IMR-90 (cell line): ENCODE results near the gene CTBP2. TPM values are rescaled to one million over a fixed set of nuclear protein-coding genes. Genes with fewer than 3 reads are reported as not detected.

Experiments
- ATAC-seq: fragments of 200-7000 bp; cut with Tn5 transposase; 2 replicates; pipeline ENCODE4 v1.9.1; 2020; ENCODE audit warnings: low read depth, mild to moderate bottlenecking, moderate library complexity
- BruUV-seq: library from RNA; stranded (reverse); fragments of 400-500 nt; replicated peaks from 2 replicates; lab custom pipeline; 2021; lab: Mats Ljungman, UMichigan
- CTCF ChIA-PET: fragments of 300-600 bp; formaldehyde crosslinking; extraction: SDS; loops from one replicate; lab custom pipeline; 2021; ENCODE audit warnings: antibody characterized with exemption; lab: Yijun Ruan, JAX
- POLR2A ChIA-PET: fragments of 300-600 bp; sonication (Branson Sonifier 250); formaldehyde crosslinking; loops from one replicate; lab custom pipeline; 2022; ENCODE audit warnings: antibody characterized with exemption; ENCODE audit not compliant: unreplicated experiment; lab: Charles Lee
- DNase-seq: peaks from one replicate; pipeline ENCODE4 v3.0.0; 2013
- H2AFZ ChIP-seq: replicated peaks from 2 replicates; pipeline ENCODE3; 2013; ENCODE audit warnings: low read length, mild to moderate bottlenecking; ENCODE audit not compliant: poor library complexity
- H2AK5ac ChIP-seq: 2 replicates; pipeline ENCODE4 v1.6.1; 2013; ENCODE audit warnings: low read depth, low read length, inconsistent platforms
- H2AK9ac ChIP-seq: replicated peaks from 2 replicates; pipeline ENCODE3; 2013; ENCODE audit warnings: mild to moderate bottlenecking, low read depth, low read length, moderate library complexity; ENCODE audit not compliant: poor library complexity
- H2BK120ac ChIP-seq: 2 replicates; pipeline ENCODE4 v1.6.1; 2013; ENCODE audit warnings: low read depth, low read length, inconsistent platforms
- H2BK15ac ChIP-seq: 3 replicates; pipeline ENCODE4 v1.6.1; 2013; ENCODE audit warnings: low read depth, low read length, inconsistent platforms
- H2BK20ac ChIP-seq: 2 replicates; pipeline ENCODE4 v1.6.1; 2013; ENCODE audit warnings: low read depth, mild to moderate bottlenecking, inconsistent platforms, low read length, moderate library complexity
- H2BK5ac ChIP-seq: 2 replicates; pipeline ENCODE4 v1.6.1; 2013; ENCODE audit warnings: mild to moderate bottlenecking, low read depth, low read length, inconsistent platforms; ENCODE audit not compliant: poor library complexity, severe bottlenecking
- H3K14ac ChIP-seq: replicated peaks from 2 replicates; pipeline ENCODE4 v1.6.1; 2013; ENCODE audit warnings: low read depth, low read length, inconsistent platforms
- H3K18ac ChIP-seq: 2 replicates; pipeline ENCODE4 v1.6.1; 2013; ENCODE audit warnings: low read depth, low read length, control low read depth
- H3K23ac ChIP-seq: 2 replicates; pipeline ENCODE4 v1.6.1; 2013; ENCODE audit warnings: low read depth, low read length, inconsistent platforms
- H3K27ac ChIP-seq: 2 replicates; pipeline ENCODE4 v1.5.1; 2013; ENCODE audit warnings: mild to moderate bottlenecking, control low read depth, low read length; ENCODE audit not compliant: insufficient read depth
- H3K27me3 ChIP-seq: 2 replicates; pipeline ENCODE4 v1.6.1; 2013; ENCODE audit warnings: low read length; ENCODE audit not compliant: control insufficient read depth, insufficient read depth
- H3K36me3 ChIP-seq: 2 replicates; pipeline ENCODE4 v1.6.1; 2013; ENCODE audit warnings: low read length, mixed read lengths; ENCODE audit not compliant: control insufficient read depth, insufficient read depth
- H3K4ac ChIP-seq: 2 replicates; pipeline ENCODE4 v1.6.1; 2013; ENCODE audit warnings: low read depth, low read length, inconsistent platforms
- H3K4me1 ChIP-seq: 2 replicates; pipeline ENCODE4 v1.6.1; 2013; ENCODE audit warnings: low read length, mixed read lengths; ENCODE audit not compliant: control insufficient read depth, insufficient read depth
- H3K4me2 ChIP-seq: 2 replicates; pipeline ENCODE4 v1.6.1; 2013; ENCODE audit warnings: low read depth, mild to moderate bottlenecking, control low read depth, low read length, moderate library complexity
- H3K4me3 ChIP-seq: 2 replicates; pipeline ENCODE4 v1.5.1; 2013; ENCODE audit warnings: low read depth, mild to moderate bottlenecking, control low read depth, low read length, moderate library complexity; ENCODE audit not compliant: insufficient read depth
- H3K56ac ChIP-seq: 2 replicates; pipeline ENCODE4 v1.6.1; 2013; ENCODE audit warnings: low read length, inconsistent platforms; ENCODE audit not compliant: insufficient read depth; ENCODE audit errors: extremely low read depth
- H3K79me1 ChIP-seq, 2 experiments: 2 replicates each; pipeline ENCODE4 v1.6.1; 2013; ENCODE audit warnings: low read length in 2 of 2, inconsistent platforms in 1 of 2, low read depth in 1 of 2
- H3K9ac ChIP-seq: 2 replicates; pipeline ENCODE4 v1.6.1; 2013; ENCODE audit warnings: low read depth, low read length, control low read depth
- H3K9me1 ChIP-seq: 2 replicates; pipeline ENCODE4 v1.6.1; 2013; ENCODE audit warnings: low read length, inconsistent platforms; ENCODE audit not compliant: insufficient read depth
- H3K9me3 ChIP-seq: 2 replicates; pipeline ENCODE4 v1.6.1; 2013; ENCODE audit warnings: low read length; ENCODE audit not compliant: control insufficient read depth, insufficient read depth
- H4K20me1 ChIP-seq: 2 replicates; pipeline ENCODE4 v1.6.1; 2013; ENCODE audit warnings: low read length, inconsistent platforms; ENCODE audit not compliant: insufficient read depth
- H4K5ac ChIP-seq: 2 replicates; pipeline ENCODE4 v1.6.1; 2013; ENCODE audit warnings: mild to moderate bottlenecking, low read depth, low read length, control low read depth
- H4K8ac ChIP-seq, 2 experiments: 2 replicates each; pipeline ENCODE4 v1.6.1; 2013; ENCODE audit warnings: low read depth in 2 of 2, low read length in 2 of 2, control low read depth in 1 of 2, inconsistent platforms in 1 of 2
- H4K91ac ChIP-seq: 2 replicates; pipeline ENCODE4 v1.6.1; 2013; ENCODE audit warnings: low read depth, low read length, inconsistent platforms; ENCODE audit not compliant: insufficient read depth
- BHLHE40 ChIP-seq: fragments of 150-350 bp; IDR thresholded peaks from 2 replicates; pipeline ENCODE4 v1.6.1; 2016; ENCODE audit warnings: mild to moderate bottlenecking, low read depth, low read length
- CEBPB ChIP-seq: IDR thresholded peaks from 2 replicates; pipeline ENCODE4 v1.6.1; 2012; ENCODE audit warnings: low read depth, low read length, improper control_type of control experiment
- FOS ChIP-seq: fragments of 150-350 bp; IDR thresholded peaks from 2 replicates; pipeline ENCODE4 v1.6.1; 2016; ENCODE audit warnings: low read depth, low read length
- MAZ ChIP-seq: IDR thresholded peaks from 2 replicates; pipeline ENCODE4 v1.6.1; 2012; ENCODE audit warnings: low read depth, mild to moderate bottlenecking, low read length, improper control_type of control experiment, moderate library complexity, borderline replicate concordance
- MXI1 ChIP-seq: IDR thresholded peaks from 2 replicates; pipeline ENCODE4 v1.6.1; 2012; ENCODE audit warnings: low read depth, mild to moderate bottlenecking, low read length, moderate library complexity, borderline replicate concordance
- NFE2L2 ChIP-seq: fragments of 150-350 bp; IDR thresholded peaks from 2 replicates; pipeline ENCODE4 v1.6.1; 2016; ENCODE audit warnings: low read depth, mild to moderate bottlenecking, low read length
- POLR2A ChIP-seq: IDR thresholded peaks from 2 replicates; pipeline ENCODE4 v1.6.1; 2012; ENCODE audit warnings: mild to moderate bottlenecking, low read depth, low read length
- RAD21 ChIP-seq: IDR thresholded peaks from 2 replicates; pipeline ENCODE4 v1.6.1; 2012; ENCODE audit warnings: low read length, improper control_type of control experiment
- RCOR1 ChIP-seq: IDR thresholded peaks from 2 replicates; pipeline ENCODE4 v1.6.1; 2012; ENCODE audit warnings: mild to moderate bottlenecking, low read length, improper control_type of control experiment; ENCODE audit not compliant: insufficient replicate concordance
- WGBS, 2 experiments: methylation state at CpG; one replicate each; pipeline versions ENCODE4 v1.1.5 to v1.1.7; 2013; ENCODE audit warnings: missing lambda C conversion rate in 2 of 2; ENCODE audit not compliant: insufficient read length in 1 of 2; ENCODE audit errors: extremely low coverage in 2 of 2; 5-methylcytosine and 5-hydroxymethylcytosine counted together
- dilution Hi-C: fragments of 300-500 bp; cut with HindIII; formaldehyde crosslinking; loops from one replicate; pipeline ENCODE4 v1.14.3; 2018; ENCODE audit warnings: low sequenced_read_pairs; ENCODE audit not compliant: unreplicated experiment
- in situ Hi-C: fragments of 300-500 bp; cut with MboI; formaldehyde crosslinking; loops from 3 replicates; pipeline ENCODE4 v1.14.3; 2019; ENCODE audit warnings: low sequenced_read_pairs, inconsistent platforms, mixed read lengths
- intact Hi-C: fragments of 100-400 bp; cut with micrococcal nuclease; formaldehyde crosslinking; loops from 2 replicates; pipeline ENCODE4 v1.10.0; 2022
- polyA plus RNA-seq, 3 experiments: library from polyadenylated mRNA; depleted of rRNA; stranded (reverse); fragments of >200 nt; gene quantifications; 2 replicates each; pipeline ENCODE4 v1.2.3, GENCODE V29; 2012; ENCODE audit warnings: low replicate concordance in 1 of 3
- total RNA-seq: library from RNA; depleted of rRNA; stranded (reverse); fragments of >200 nt; gene quantifications from 2 replicates; pipeline ENCODE4 v1.2.3, GENCODE V29; 2012
- TF ChIP-seq, protein P1 (sequence below): conservative IDR thresholded peaks from 2 replicates; pipeline ENCODE4 v1.5.1; 2012; ENCODE audit warnings: mild to moderate bottlenecking, low read depth, low read length, improper control_type of control experiment
- TF ChIP-seq, protein P2 (sequence below): fragments of 150-350 bp; IDR thresholded peaks from 2 replicates; pipeline ENCODE4 v1.6.1; 2017; ENCODE audit warnings: mild to moderate bottlenecking, antibody characterized with exemption, low read length, low read depth
- TF ChIP-seq, protein P3 (sequence below): fragments of 150-350 bp; IDR thresholded peaks from 2 replicates; pipeline ENCODE4 v1.6.1; 2016; ENCODE audit warnings: low read depth, mild to moderate bottlenecking, low read length, moderate library complexity, borderline replicate concordance

The CTBP2 gene
- total and polyA plus RNA-seq, 2 of the 4 experiments (the other 2 are of a cell fraction): 81.0 to 86.6 TPM

DNA sequence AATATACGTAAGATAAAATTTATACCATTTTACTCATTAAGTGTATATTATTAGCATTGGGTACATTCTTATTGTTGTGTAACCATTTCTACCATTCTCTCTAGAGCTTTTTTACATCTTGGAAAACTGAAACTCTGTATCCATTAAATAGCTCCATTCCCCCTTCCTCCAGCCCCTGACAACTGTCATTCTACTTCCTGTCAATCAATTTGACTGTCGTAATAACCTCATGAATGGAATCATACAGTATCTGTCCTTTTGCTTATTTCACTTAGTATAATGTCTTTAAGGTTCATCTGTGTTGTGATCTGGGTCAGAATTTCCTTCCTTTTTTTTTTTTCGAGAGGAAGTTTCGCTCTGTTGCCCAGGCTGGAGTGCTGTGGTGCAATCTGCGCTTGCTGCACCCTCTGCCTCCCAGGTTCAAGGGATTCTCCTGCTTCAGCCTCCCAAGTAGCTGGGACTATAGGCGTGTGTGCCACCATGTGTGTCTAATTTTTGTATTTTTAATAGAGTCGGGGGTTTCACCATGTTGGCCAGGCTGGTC is 202.9 kb downstream of the CTBP2 start:
- Histone ChIP-seq H3K56ac (no peak overlapping the region), H3K14ac (no peak overlapping the region), H3K18ac (no peak overlapping the region), H4K5ac (no peak overlapping the region), H4K91ac (no peak overlapping the region), H2AFZ (no peak overlapping the region), H3K4ac (no peak overlapping the region), H3K36me3 (peaks cover 10% of the 10 kb centered on the region; the same call in 1 of the 2 replicates), H3K23ac (no peak overlapping the region), H2AK9ac (no peak overlapping the region), H4K20me1 (peaks cover 79% of the 10 kb centered on the region), H3K27me3 (no peaks in the 10 kb centered on the region), H3K79me1 (peaks cover 30 to 76% of the 10 kb centered on the region in 2 experiments), H3K4me2 (no peak overlapping the region), H2BK5ac (no peak overlapping the region), H4K8ac (no peak overlapping the region), H3K9me3 (no peaks in the 10 kb centered on the region), H3K9ac (no peak overlapping the region), H3K27ac (no peak overlapping the region), H3K4me3 (no peak overlapping the region), H3K4me1 (peaks cover 12% of the 10 kb centered on the region), H2BK120ac (no peak overlapping the region), H2AK5ac (no peak overlapping the region), H2BK20ac (no peak overlapping the region), H2BK15ac (no peak overlapping the region), H3K9me1 (peaks cover 4% of the 10 kb centered on the region)
- dilution Hi-C loops (no loop called here), intact Hi-C loops (no loop called here), in situ Hi-C loops (no loop called here)
- WGBS, 2 experiments: 80% methylated on average over 1 of the region's 7 CpGs; no CpG with 5 or more reads in 1 of the 2 experiments
- BruUV-seq: no TSS peak
- TF ChIP-seq FOS (no peak), RCOR1 (no peak), POLR2A (no peak), MXI1 (no peak), NFE2L2 (no peak), BHLHE40 (no peak), CEBPB (no peak), MAZ (no peak), RAD21 (no peak)
- TF ChIP-seq, protein P1, sequence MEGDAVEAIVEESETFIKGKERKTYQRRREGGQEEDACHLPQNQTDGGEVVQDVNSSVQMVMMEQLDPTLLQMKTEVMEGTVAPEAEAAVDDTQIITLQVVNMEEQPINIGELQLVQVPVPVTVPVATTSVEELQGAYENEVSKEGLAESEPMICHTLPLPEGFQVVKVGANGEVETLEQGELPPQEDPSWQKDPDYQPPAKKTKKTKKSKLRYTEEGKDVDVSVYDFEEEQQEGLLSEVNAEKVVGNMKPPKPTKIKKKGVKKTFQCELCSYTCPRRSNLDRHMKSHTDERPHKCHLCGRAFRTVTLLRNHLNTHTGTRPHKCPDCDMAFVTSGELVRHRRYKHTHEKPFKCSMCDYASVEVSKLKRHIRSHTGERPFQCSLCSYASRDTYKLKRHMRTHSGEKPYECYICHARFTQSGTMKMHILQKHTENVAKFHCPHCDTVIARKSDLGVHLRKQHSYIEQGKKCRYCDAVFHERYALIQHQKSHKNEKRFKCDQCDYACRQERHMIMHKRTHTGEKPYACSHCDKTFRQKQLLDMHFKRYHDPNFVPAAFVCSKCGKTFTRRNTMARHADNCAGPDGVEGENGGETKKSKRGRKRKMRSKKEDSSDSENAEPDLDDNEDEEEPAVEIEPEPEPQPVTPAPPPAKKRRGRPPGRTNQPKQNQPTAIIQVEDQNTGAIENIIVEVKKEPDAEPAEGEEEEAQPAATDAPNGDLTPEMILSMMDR: no peak
- TF ChIP-seq, protein P2, sequence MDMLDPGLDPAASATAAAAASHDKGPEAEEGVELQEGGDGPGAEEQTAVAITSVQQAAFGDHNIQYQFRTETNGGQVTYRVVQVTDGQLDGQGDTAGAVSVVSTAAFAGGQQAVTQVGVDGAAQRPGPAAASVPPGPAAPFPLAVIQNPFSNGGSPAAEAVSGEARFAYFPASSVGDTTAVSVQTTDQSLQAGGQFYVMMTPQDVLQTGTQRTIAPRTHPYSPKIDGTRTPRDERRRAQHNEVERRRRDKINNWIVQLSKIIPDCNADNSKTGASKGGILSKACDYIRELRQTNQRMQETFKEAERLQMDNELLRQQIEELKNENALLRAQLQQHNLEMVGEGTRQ: no peak
- TF ChIP-seq, protein P3, sequence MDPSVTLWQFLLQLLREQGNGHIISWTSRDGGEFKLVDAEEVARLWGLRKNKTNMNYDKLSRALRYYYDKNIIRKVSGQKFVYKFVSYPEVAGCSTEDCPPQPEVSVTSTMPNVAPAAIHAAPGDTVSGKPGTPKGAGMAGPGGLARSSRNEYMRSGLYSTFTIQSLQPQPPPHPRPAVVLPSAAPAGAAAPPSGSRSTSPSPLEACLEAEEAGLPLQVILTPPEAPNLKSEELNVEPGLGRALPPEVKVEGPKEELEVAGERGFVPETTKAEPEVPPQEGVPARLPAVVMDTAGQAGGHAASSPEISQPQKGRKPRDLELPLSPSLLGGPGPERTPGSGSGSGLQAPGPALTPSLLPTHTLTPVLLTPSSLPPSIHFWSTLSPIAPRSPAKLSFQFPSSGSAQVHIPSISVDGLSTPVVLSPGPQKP: no peak
- no peak for ATAC-seq
- ChIA-PET POLR2A (no interaction called here), CTCF (no interaction called here)
- no peak for DNase-seq
